AG04449 (cell line): ENCODE data around the gene ACER3.

ENCODE experiments used
- CTCF ChIA-PET: fragments of 350-600 bp; formaldehyde crosslinking; extraction: SDS; loops from one replicate; lab custom pipeline; 2021; ENCODE audit warnings: antibody characterized with exemption; lab: Yijun Ruan, JAX
- POLR2A ChIA-PET: fragments of 400-600, 350-600 bp; formaldehyde crosslinking; extraction: SDS; loops from one replicate; lab custom pipeline; 2020; ENCODE audit warnings: antibody characterized with exemption, inconsistent platforms; lab: Yijun Ruan, JAX
- DNase-seq: peaks from one replicate; pipeline ENCODE4 v3.0.0-alpha.2; 2010; ENCODE audit warnings: low read depth, low spot score
- H3K4me3 ChIP-seq: 2 replicates; pipeline ENCODE4 v1.5.1; 2011; ENCODE audit warnings: low read depth, mild to moderate bottlenecking, control low read depth, low read length
- CTCF ChIP-seq: IDR thresholded peaks from one replicate; pipeline ENCODE4 v1.5.1; 2011; ENCODE audit warnings: mild to moderate bottlenecking, moderate library complexity, low read length, control low read depth, inconsistent platforms; ENCODE audit not compliant: insufficient read depth; ENCODE audit errors: missing control alignments

Gene ACER3

GRCh38 chr11:77052518-77052917, 191.8 kb downstream of the ACER3 start:
- ChIA-PET POLR2A (no interaction called here), CTCF (interaction anchor here (1.4 to 10.7 kb wide), 4 partner anchors 13 to 75 kb away, joined by 4 to 320 read pairs (median 5); no protein-coding TSS in a partner anchor)
- H3K4me3 ChIP-seq, result no peak overlapping the region
- TF ChIP-seq CTCF, result no peak
- DNase-seq, result no peak

GRCh38 chr11:77053217-77054015, 192.7 kb downstream of the ACER3 start:
- no peak for TF ChIP-seq CTCF
- DNase-seq, result no peak
- H3K4me3 ChIP-seq, result no peak overlapping the region
- CTCF ChIA-PET, result interaction anchor here (1.4 to 10.7 kb wide), 7 partner anchors 8 to 74 kb away, joined by 3 to 320 read pairs (median 5); partner anchors contain the start of gene CAPN5
- POLR2A ChIA-PET, result interaction anchor here (1.0 kb wide), 1 partner anchor 60 kb away, joined by 3 read pairs; no protein-coding TSS in a partner anchor

GRCh38 chr11:77054084-77054483, 193.4 kb downstream of the ACER3 start:
- DNase-seq, result no peak
- no peak for TF ChIP-seq CTCF
- no peak overlapping the region for H3K4me3 ChIP-seq
- CTCF ChIA-PET, result interaction anchor here (1.4 to 10.7 kb wide), 7 partner anchors 9 to 74 kb away, joined by 3 to 320 read pairs (median 6); partner anchors contain the start of genes CAPN5 and MYO7A
- POLR2A ChIA-PET, result interaction anchor here (1.0 kb wide), 1 partner anchor 59 kb away, joined by 3 read pairs; no protein-coding TSS in a partner anchor

- H3K4me3 ChIP-seq, result no peak overlapping the region
- ChIA-PET POLR2A (no interaction called here), CTCF (interaction anchor here (1.5 to 10.7 kb wide), 2 partner anchors 36 to 72 kb away, joined by 7 to 320 read pairs; partner anchors contain the start of gene MYO7A)
- no peak for DNase-seq
- TF ChIP-seq CTCF, result no peak
Measured at GRCh38 chr11:77055101-77055561, 194.4 kb downstream of the ACER3 start.

- CTCF ChIA-PET, result interaction anchor here (1.5 to 10.7 kb wide), 2 partner anchors 36 to 72 kb away, joined by 7 to 320 read pairs; partner anchors contain the start of gene MYO7A
- no peak for DNase-seq
- POLR2A ChIA-PET, result no interaction called here
- no peak overlapping the region for H3K4me3 ChIP-seq
- no peak for TF ChIP-seq CTCF
Measured at GRCh38 chr11:77055913-77056312, 195.2 kb downstream of the ACER3 start.
